Mucosa of stomach (tissue), 1 donor: ENCODE data around the gene OPCML.

ENCODE experiments used
- H3K27me3 ChIP-seq: one replicate; pipeline ENCODE4 v1.7.0; 2013; ENCODE audit warnings: mild to moderate bottlenecking, low read length; ENCODE audit not compliant: control insufficient read depth, insufficient read depth
- H3K36me3 ChIP-seq: one replicate; pipeline ENCODE4 v1.7.0; 2013; ENCODE audit warnings: low read length; ENCODE audit not compliant: control insufficient read depth, insufficient read depth
- H3K4me1 ChIP-seq: one replicate; pipeline ENCODE4 v1.7.0; 2013; ENCODE audit warnings: mild to moderate bottlenecking, low read length; ENCODE audit not compliant: control insufficient read depth, insufficient read depth
- H3K4me3 ChIP-seq: one replicate; pipeline ENCODE4 v1.7.0; 2013; ENCODE audit warnings: low read length
- H3K9ac ChIP-seq: one replicate; pipeline ENCODE4 v1.7.0; 2013; ENCODE audit warnings: mild to moderate bottlenecking, low read length, moderate library complexity
- H3K9me3 ChIP-seq: one replicate; pipeline ENCODE4 v1.7.0; 2013; ENCODE audit warnings: mild to moderate bottlenecking, low read length, moderate library complexity; ENCODE audit not compliant: control insufficient read depth
- donor health status: Pancreatic carcinoma.

Gene OPCML

DNA sequence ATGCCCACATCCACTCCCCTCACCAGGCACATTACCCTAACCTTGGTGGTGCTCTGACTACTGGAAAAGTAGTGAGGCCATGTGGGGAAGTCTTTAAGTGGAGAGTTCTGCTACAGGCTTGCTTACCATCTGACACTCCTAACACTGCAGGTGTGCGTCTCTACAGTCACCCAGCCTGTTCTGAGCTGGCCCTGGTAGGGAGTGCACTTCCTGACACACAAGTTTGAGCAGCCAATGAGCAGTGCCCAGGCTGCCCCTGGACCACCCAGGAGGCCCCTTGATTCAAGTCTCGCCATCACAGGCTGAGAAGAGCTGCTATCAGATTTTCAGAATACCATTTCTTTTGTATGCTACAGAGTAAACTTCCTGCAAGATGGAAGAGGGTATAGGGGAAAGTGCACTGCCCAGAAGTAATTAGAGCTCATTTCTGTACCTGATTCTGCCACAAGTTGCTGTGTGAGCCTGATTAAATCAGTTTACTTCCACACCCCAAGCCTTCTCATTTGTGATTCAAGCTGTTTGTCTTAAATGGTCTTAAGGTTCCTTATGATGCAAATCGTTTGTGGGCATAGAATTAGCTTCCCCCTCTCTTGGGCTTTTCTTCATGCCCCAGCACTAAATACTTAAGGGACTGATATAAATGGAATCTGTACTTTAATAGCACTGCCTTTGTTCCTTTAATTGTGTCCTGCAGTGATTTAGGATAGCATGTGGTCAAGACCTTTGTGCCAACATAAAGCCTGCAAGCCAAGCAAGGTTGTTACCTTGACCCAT is 22.2 kb downstream of the OPCML start:
- no peak overlapping the region for H3K9ac ChIP-seq
- no peaks in the 10 kb centered on the region for H3K27me3 ChIP-seq
- H3K36me3 ChIP-seq: no peaks in the 10 kb centered on the region
- H3K4me3 ChIP-seq: no peak overlapping the region
- H3K4me1 ChIP-seq: no peaks in the 10 kb centered on the region
- H3K9me3 ChIP-seq: no peaks in the 10 kb centered on the region

DNA sequence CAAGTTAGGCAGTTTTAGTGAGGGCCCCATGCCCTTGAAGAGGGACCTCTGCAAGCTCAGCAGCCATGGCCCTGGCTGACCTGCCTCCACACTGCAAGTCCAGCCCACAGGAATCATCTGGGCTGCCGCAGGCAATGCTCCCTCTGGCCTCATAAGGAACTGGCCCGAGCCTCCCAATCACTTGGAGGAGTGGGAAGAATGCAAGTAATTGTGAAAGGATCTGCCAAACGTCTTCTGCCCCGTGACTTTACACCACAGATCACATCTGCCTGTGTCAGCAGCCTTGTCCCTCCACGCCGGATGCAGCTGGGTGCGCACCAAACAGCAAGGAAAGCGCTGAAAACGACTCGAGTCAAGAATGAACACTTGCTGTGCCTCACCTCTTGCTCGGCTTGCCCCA is 23.8 kb downstream of the OPCML start:
- no peak overlapping the region for H3K4me3 ChIP-seq
- H3K9me3 ChIP-seq: no peaks in the 10 kb centered on the region
- H3K36me3 ChIP-seq: no peaks in the 10 kb centered on the region
- no peaks in the 10 kb centered on the region for H3K4me1 ChIP-seq
- H3K27me3 ChIP-seq: no peaks in the 10 kb centered on the region
- no peak overlapping the region for H3K9ac ChIP-seq

DNA sequence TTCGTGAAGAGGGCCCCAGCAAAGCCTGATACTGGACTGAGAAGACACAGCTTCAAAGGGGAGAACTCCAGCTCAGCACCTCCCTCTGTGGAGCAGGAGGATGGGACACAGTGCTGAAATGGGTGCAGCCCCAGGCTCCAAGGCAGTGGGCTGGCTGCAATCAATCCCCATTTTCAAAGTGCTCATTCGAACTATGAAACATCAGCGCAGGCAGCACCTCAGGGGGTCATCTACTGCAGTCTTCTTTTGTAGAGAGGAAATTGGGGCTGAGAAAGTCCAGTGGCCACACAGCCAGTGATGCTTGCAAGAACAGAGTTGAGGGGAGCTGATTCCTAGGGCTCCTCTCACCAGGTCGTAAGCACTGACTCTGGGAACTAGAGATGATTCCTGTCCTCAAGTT is 25.1 kb downstream of the OPCML start:
- H3K27me3 ChIP-seq: no peaks in the 10 kb centered on the region
- no peaks in the 10 kb centered on the region for H3K4me1 ChIP-seq
- H3K9me3 ChIP-seq: no peaks in the 10 kb centered on the region
- H3K4me3 ChIP-seq: no peak overlapping the region
- no peaks in the 10 kb centered on the region for H3K36me3 ChIP-seq
- H3K9ac ChIP-seq: no peak overlapping the region

DNA sequence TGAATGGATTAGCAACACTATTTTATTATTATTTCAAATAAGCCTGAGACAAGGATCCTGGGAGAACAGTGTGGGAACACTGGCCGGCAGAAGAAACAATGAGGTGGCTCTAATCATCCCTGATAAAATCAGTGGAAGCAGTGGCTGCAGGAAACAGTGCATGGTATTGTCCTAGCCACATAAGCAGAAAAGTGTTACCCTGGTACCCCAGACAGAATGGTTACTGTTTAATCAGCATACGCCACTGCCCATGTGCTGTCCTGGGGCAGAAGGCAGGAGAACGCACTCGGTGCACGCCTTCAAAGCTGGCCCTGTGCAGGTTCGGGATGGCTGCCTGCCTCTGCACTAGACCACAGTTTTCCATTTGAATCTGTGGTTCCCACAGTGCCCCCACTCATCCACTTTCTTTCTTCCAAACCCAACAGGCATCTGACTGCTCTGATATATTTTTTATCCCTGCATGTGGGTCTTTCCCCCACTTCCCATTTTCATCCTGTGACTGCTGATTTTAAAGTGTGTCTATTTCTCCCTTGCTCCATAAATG is 25.7 kb downstream of the OPCML start:
- H3K9ac ChIP-seq: no peak overlapping the region
- H3K4me3 ChIP-seq: no peak overlapping the region
- H3K27me3 ChIP-seq: no peaks in the 10 kb centered on the region
- no peaks in the 10 kb centered on the region for H3K36me3 ChIP-seq
- no peaks in the 10 kb centered on the region for H3K4me1 ChIP-seq
- H3K9me3 ChIP-seq: no peaks in the 10 kb centered on the region

DNA sequence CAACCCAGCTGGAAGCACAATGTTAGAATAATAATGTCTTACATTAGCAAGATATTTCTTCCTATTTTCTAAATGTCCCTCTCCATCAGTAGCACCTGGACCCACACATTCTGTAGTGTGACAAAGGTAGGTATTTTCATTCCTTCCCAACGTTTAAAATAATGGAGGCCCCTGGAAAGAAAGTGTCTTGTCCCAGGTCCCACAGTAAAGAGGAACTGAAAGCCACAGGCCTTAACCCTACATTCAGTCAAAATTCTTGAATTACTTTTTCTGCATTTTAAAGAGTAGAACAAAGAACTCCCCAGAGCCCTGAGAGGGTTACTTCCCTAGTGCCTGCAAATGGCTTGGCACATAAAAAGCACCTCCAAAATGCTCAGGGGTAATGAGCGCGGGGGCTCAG is 26.3 kb downstream of the OPCML start:
- Histone ChIP-seq H3K9ac (no peak overlapping the region), H3K4me3 (no peak overlapping the region), H3K27me3 (no peaks in the 10 kb centered on the region), H3K9me3 (no peaks in the 10 kb centered on the region), H3K4me1 (no peaks in the 10 kb centered on the region), H3K36me3 (no peaks in the 10 kb centered on the region)

DNA sequence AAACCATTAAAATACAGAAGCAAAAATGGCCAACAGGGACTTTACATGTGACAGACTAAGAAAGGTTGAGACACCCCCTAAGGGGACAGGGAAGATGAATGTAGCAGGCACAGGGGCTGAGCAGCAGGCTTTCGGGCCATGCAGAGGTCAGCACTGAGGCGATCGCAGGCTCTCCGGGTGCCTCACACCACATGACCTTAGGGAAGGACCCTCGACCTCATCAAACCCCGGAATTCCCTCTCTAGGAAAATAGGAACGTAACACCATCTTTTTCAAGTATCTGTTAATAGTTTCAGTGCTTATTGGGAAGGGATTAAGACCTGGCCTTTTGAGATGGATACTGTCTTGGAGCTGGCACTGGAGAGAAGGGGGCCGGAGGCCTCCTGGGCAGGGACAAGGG is 27.4 kb downstream of the OPCML start:
- Histone ChIP-seq H3K27me3 (peaks cover 4% of the 10 kb centered on the region), H3K9me3 (no peaks in the 10 kb centered on the region), H3K4me3 (no peak overlapping the region), H3K9ac (no peak overlapping the region), H3K4me1 (no peaks in the 10 kb centered on the region), H3K36me3 (no peaks in the 10 kb centered on the region)

DNA sequence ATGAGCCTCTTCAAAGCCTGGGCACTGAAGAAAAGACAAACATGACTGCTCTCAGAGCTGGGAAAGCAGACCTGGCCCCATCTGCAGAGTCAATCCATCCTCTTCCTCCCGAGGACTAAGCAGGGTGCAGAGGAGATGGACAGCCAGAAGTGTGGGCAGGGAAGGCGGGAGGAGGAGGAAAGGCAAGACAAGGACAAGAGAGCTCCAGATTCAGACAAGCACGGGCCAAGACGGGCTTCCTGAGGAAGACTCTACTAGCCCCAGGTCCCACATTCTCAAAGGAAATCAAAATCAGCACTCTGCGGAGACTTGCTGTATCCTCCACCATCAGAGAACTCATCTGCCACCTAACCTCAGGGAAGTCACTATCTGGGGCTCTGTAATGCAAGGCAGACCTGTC is 28.5 kb downstream of the OPCML start:
- no peak overlapping the region for H3K4me3 ChIP-seq

DNA sequence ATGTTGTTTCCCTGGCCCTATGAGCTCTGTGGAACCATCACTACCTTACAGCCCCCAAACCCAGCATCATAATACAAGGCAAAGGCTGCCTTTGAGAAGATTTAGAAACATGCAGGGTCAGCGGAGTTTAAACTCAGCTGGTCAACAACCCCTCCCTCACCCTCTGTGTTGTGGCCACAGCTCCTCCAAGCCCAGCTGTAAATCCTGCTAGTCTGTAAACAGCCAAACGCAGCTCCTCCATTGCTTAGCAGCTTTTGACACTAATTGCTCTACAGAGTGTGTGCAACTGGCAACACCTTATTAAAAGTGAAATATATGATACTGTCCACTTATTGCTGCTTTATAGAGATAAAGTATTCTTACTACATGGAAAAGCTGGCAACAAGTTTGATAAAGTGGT is 29.1 kb downstream of the OPCML start:
- Histone ChIP-seq H3K4me1 (no peaks in the 10 kb centered on the region), H3K9me3 (no peaks in the 10 kb centered on the region), H3K27me3 (peaks cover 4% of the 10 kb centered on the region), H3K36me3 (no peaks in the 10 kb centered on the region), H3K9ac (no peak overlapping the region), H3K4me3 (no peak overlapping the region)

More for the DNA sequence above, 28.5 kb downstream of the OPCML start:
- Histone ChIP-seq H3K27me3 (peaks cover 4% of the 10 kb centered on the region), H3K9me3 (no peaks in the 10 kb centered on the region), H3K4me1 (no peaks in the 10 kb centered on the region), H3K9ac (no peak overlapping the region), H3K36me3 (no peaks in the 10 kb centered on the region)

DNA sequence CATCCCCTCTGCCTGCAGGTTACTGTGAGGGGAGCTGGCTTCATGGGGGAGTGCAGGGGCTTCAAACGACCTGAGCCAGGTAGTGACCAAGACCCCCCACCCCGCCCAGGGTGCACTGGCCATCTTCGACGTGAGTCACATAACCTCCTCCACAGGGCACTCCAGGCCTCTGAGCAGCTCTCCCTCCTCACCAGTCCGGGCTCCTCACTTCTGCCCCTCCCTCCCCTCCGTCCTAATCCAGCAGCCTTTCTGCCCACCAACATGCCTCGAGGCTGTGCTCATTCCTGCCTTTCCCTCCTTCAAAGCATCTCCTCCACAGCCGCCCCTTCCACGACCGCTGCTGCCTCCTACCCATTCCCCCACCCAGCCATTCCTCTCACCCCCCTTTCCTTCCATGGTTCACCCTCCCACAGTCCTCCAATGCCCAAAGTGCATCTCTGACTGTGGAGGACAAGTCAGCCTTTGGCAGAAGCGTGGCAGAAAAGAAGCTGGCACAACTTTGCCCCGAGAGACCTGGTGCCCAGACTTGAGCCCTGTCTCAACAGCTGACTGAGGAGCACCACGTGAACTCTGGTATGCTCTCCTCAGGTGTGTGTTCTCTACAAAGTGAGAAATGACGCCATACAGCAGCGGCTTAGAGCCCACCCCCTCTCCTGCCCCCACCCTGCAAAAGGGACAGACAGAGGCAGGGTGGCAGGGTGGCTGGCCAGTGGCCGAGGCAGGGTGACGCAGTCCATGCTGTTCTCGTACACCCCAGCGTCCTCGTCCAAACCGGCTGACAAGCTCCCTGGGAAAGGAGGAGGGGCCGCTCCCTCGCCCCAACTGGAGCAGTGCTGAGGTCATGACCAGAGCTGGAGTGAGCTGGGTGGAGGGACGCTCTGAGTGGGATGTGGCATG is 30.4 kb downstream of the OPCML start:
- H3K9me3 ChIP-seq: no peaks in the 10 kb centered on the region
- no peaks in the 10 kb centered on the region for H3K36me3 ChIP-seq
- H3K9ac ChIP-seq: no peak overlapping the region
- H3K27me3 ChIP-seq: peaks cover 4% of the 10 kb centered on the region
- no peaks in the 10 kb centered on the region for H3K4me1 ChIP-seq
- no peak overlapping the region for H3K4me3 ChIP-seq

DNA sequence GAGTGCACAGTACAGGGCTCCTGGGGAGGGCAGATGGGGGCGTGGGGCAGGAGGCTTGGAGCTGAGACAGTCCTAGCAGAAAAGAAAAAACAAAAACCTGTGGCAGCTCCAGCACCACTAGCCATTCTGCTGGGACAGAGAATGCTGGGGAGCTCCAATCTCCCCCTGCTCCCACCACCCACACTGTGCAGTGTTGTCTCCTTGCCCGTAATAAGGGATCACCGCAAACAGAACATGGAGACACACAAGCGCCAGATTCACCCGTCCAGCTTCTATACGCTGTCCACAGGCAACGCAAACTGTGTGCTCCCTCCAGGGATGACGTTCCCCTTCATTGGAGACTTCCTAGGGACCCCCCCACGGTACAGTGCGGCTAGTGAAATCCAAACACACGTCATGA is 31.4 kb downstream of the OPCML start:
- Histone ChIP-seq H3K27me3 (peaks cover 4% of the 10 kb centered on the region), H3K4me1 (no peaks in the 10 kb centered on the region), H3K36me3 (no peaks in the 10 kb centered on the region), H3K4me3 (no peak overlapping the region), H3K9me3 (no peaks in the 10 kb centered on the region), H3K9ac (no peak overlapping the region)

DNA sequence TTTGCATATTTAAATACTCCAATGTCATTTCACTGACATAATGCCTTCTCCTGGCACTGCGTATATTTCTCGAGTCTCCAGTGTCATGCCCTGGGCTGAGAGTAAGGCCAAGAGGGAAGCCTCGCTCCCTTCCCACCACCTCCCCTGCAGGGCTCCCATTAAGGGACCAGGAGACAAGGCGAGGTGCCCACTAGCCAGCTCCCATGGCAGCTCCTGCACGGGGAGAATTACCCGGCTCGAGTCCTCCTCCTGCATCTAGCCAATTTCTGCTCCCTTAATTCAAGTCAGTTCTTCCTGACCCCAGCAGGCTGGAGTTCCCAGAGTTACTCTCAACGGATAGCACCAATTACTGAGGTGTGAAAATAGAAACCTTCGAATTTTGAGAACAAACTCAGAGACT is 31.9 kb downstream of the OPCML start:
- no peaks in the 10 kb centered on the region for H3K9me3 ChIP-seq

DNA sequence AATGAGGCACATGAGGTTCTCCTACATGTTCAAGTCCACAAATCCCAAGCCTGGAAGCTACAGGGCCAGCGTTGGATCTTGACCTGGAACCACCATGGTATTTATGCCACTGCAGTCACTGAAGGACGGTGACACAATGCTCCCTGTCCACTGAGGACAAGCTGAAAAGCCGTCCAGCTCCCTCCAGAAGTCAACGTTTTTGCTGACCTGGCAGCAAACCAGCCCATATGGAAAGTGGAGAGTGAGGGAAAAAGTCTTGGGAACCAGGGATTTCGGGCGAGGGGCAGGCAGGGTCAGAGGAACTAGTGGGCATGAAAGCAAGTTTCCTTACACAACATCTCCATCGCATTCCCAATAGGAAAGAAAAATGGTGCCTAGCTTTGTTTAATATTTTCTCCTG is 33.3 kb downstream of the OPCML start:
- Histone ChIP-seq H3K4me1 (no peaks in the 10 kb centered on the region), H3K9me3 (no peaks in the 10 kb centered on the region), H3K27me3 (peaks cover 4% of the 10 kb centered on the region), H3K36me3 (no peaks in the 10 kb centered on the region), H3K9ac (no peak overlapping the region), H3K4me3 (no peak overlapping the region)

More for the DNA sequence above, 31.9 kb downstream of the OPCML start:
- H3K36me3 ChIP-seq: no peaks in the 10 kb centered on the region
- no peak overlapping the region for H3K9ac ChIP-seq
- no peaks in the 10 kb centered on the region for H3K4me1 ChIP-seq
- no peak overlapping the region for H3K4me3 ChIP-seq
- H3K27me3 ChIP-seq: peaks cover 4% of the 10 kb centered on the region
